GM18907 (cell line): ENCODE results near the gene GOLGA2.
A peak's percentile ranks its signal among the peaks of the same experiment; 100 is the strongest.
"Not testable (repeated sequence)": the region's sequence is repeated elsewhere in the genome, so short reads cannot be mapped to it uniquely, and the experiment has no call there.

ENCODE experiments used
- ATAC-seq: cut with Tn5 transposase; IDR thresholded peaks from one replicate; pipeline ENCODE4 v1.9.1; 2021; ENCODE audit warnings: mild to moderate bottlenecking, moderate library complexity; ENCODE audit not compliant: unreplicated experiment

Gene GOLGA2

DNA sequence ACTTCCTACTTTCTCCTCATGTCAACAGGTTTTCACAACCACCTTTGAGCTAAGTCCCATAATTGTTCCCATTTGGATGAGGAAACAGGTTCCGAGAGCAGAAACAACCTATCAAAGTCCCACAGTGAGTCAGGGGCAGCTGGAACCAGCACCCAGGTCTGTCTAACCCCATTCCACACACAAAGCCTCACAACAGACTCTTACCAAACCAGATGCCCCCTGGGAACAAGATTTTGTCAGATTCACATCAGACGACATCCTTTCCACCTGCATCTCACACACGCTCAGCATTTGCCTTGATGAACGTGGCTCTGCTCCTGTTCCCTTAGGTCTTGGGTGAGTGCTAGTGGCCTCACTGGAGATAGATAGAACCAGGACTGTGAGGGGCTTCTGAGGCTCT, 17.3 kb upstream of the GOLGA2 start:
- ATAC-seq = no peak

GRCh38 chr9:128292009-128292408, 16.2 kb upstream of the GOLGA2 start:
- no peak for ATAC-seq

GRCh38 chr9:128288273-128289004, 12.6 kb upstream of the GOLGA2 start:
- ATAC-seq = no peak

DNA sequence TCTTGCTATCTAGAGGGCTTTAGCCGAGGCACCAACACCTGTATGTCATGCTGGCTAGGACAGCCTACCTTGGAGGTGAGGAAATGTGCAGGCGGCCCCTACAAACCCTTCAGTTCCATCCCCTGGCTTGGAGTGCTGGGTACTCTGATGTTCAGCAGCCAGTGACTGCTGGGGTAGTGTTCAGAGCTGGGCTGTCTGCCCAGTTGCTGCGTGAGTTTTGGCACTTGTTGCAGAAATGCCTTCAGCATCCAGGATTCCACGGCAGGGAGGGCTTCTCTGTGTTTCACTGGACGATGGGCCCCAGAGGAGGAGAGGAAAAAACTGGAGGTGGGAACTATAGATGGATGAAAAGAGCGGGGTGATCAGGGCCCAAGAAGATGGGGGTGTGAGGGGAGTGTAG, 10.6 kb upstream of the GOLGA2 start:
- ATAC-seq = no peak

DNA sequence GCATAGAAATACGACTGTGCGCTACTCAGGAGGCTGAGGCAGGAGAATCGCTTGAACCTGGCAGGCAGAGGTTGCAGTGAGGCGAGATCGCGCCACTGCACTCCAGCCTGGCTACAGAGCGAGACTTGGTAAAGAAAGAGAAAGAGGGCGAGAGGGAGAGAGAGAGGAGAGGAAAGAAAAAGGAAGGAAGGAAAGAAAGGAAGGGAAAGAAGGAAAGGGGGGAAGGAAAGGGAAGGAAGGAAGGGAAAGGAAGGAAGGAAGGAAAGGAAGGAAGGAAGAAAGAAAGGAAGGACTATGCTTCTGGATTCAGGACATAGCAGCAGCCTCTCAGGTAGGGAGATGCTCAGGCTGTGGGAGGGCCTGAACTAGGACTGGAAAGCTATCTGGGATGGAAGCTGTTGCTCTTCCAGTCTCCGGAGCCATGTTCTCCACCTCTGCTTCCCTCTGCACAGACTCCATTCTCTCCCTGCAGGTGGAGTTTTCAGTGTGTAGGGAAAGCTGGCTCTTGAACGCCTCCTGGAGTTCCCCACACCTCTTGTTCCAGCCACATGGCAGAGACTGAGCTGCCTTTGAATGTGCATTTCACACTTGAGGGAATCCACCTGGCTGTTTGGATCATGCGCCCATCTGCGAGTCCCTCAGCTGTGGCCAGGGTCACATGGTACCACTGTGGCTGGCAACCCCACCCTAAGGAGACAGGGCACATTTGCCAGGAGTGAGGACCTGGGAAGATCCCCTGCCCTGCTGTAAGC, 9.4 kb upstream of the GOLGA2 start:
- ATAC-seq = no peak

GRCh38 chr9:128282500-128282899, 6.7 kb upstream of the GOLGA2 start:
- ATAC-seq = no peak

DNA sequence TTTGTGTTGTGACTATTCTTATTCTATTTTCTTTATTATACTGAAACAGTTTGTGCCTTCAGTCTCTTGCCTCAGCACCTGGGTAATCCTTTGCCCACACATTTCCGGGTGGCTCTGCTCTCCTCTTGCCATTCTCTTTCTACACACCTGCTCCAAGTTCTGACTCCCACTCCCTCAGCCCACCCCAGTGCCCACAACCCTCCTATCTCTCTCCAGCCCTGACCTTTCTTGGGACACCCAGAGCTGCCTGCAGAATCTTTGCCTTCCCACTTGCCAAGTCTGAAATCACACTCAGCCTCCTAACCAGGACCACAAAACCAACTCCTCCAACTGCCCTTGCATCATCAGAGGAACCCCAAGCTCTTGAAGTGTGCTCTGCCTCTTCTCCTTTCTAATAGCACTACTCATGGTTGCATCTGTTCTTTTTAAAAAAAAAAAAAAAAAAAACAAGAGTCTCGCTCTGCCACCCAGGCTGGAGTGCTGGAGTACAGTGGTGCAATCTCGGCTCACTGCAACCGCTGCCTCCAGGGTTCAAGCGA, 4.3 kb upstream of the GOLGA2 start:
- ATAC-seq = no peak

DNA sequence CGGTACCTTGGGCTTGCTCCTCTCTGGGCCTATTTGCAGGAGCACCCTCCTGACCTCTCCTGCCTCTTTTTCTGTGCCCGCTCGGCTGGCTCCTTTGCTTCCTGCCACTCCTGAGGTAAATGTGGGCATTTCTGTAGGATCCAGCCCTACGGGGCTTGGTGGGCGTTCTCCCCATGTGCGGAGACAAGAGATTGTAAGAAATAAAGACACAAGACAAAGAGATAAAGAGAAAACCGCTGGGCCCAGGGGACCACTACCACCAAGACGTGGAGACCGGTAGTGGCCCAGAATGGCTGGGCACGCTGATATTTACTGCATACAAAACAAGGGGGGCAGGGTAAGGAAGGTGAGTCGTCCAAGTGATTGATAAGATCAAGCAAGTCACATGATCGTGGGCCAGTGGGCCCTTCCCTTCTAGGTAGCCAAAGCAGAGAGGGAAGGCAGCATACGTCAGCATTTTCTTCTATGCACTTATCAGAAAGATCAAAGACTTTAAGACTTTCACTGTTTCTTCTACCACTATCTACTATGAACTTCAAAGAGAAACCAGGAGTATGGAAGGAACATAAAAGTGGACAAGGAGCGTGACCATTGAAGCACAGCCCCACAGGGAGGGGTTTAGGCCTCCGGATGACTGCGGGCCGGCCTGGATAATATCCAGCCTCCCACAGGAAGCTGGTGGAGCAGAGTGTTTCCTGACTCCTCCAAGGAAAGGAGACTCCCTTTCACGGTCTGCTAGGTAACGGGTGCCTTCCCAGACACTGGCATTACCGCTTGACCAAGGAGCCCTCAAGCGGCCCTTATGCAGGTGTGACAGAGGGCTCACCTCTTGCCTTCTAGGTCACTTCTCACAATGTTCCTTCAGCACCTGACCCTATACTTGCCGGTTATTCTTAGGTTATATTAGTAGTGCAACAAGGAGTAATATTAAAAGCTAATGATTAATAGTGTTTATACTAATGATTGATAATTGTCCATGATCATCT, 3.6 kb upstream of the GOLGA2 start:
- ATAC-seq = not testable (repeated sequence)

GRCh38 chr9:128276574-128277270, 915 bp upstream of the GOLGA2 start:
- ATAC-seq = peak; percentile 1

GRCh38 chr9:128276008-128276573, 284 bp upstream of the GOLGA2 start, which contains the start of gene SWI5:
SWI5 (plus strand) TSS chr9:128276276.
- ATAC-seq = peak; percentile 96

GRCh38 chr9:128274245-128274644, 1.6 kb downstream of the GOLGA2 start:
- no peak for ATAC-seq

DNA sequence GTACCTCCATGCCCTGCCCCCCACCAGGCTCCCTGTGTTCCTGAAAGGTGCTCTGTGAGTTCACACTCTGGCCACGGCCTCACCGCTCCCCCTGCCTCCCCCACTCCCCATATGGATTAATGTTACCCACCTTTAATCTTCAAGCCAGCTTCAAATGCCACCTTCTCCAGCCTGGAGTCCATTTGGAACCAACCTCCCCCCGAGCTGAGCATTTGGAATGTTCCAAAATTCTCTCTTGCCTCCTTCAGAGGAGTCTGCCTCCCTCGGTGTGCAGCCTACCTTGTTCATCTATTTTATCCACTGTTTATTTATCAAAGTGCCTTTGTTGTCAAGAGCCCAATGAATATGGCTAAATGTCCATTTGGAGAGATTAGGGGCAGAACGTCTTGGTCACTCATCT, 4.3 kb downstream of the GOLGA2 start:
- ATAC-seq = no peak

GRCh38 chr9:128271112-128271511, 4.7 kb downstream of the GOLGA2 start:
- no peak for ATAC-seq

DNA sequence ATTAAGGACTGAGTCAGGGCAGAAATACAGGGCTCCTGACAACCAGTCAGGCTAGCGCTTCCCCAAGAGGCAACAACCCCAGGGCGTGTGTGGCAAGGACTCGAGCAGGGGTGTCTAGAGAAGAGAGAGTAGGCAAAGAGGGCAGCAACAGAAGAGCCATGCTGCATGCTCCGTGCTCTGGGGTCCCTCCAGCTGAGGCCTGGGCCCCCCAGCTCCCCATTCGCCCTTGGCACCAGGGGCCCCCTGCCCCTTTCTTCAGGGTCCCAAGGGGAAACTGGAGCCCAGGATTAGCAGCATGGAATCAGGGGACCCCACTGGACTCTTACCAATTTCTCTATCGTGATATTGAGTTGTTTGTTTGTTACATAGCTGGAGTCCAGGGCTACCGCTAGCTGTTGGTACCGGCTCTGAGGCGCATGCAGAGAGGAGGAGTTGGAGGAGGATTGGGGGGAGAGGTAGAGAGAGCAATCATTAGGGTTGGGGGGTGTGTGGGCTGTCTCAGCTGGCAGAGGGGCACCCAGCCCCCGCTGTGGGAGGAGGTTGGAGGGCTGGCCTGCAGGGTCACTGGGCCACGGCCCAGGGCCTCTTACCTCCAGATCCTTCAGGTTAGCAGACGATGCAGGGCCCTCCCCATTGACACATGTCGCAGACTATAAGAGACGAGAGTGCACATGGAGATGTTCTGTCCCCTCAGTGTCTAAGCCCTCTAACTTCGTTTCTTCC, 8.8 kb downstream of the GOLGA2 start:
- no peak for ATAC-seq

- ATAC-seq = no peak
Measured at GRCh38 chr9:128265348-128265847, 10.4 kb downstream of the GOLGA2 start.

- no peak for ATAC-seq
Measured at GRCh38 chr9:128262687-128263086, 13.1 kb downstream of the GOLGA2 start.

GRCh38 chr9:128260340-128260739, 15.5 kb downstream of the GOLGA2 start:
- ATAC-seq = no peak

- no peak for ATAC-seq
Measured at GRCh38 chr9:128259156-128259555, 16.7 kb downstream of the GOLGA2 start.

DNA sequence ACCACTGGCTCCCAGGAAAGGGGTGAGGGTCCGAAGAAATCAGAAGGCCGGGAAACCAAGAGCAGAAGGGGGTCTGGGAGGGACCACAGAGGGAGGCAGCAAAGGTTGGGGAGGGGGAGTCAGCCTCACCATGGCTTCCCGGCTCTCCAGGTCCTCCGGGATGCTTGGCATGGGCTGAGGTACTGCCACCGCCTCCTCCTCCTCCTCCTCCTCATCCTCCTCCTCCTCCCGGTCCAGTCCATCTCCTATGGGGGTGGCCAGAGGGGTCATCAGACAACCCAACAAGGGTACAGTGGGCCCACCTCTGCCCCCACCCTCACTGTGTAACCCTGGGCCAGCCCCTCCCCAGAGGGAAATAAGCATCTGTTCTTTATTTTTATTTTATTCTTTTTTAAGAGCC, 17.5 kb downstream of the GOLGA2 start:
- no peak for ATAC-seq
